Esophagus squamous epithelium (tissue), 5 donors: ENCODE measurements around the gene IL17RA. TPM values are rescaled to one million over a fixed set of nuclear protein-coding genes. Genes with fewer than 3 reads are reported as not detected.

Experiments
- DNase-seq: peaks from one replicate; lab custom pipeline; 2025; lab: John Stamatoyannopoulos, UW
- H3K27ac ChIP-seq, 4 donors: fragments of 200-600 bp; sonication (generic); one replicate each; pipeline ENCODE4 v1.5.1; 2016 to 2019; ENCODE audit warnings: mild to moderate bottlenecking in 1 of 4
- H3K27me3 ChIP-seq, 4 donors: fragments of 200-600 bp; sonication (generic); 1 replicate in 3 of 4; 2 replicates in 1 of 4; pipeline versions ENCODE4 v1.5.1 to v1.6.0; 2017 to 2021; ENCODE audit warnings: antibody characterized with exemption in 1 of 4
- H3K36me3 ChIP-seq, 3 donors: fragments of 200-600 bp; sonication (generic); one replicate each; pipeline ENCODE4 v1.5.1; 2016 to 2019
- H3K4me1 ChIP-seq, 3 donors: fragments of 200-600 bp; sonication (generic); one replicate each; pipeline ENCODE4 v1.5.1; 2017 to 2019
- H3K4me3 ChIP-seq, 4 donors: fragments of 200-600 bp; sonication (generic); 1 replicate in 3 of 4; 2 replicates in 1 of 4; pipeline ENCODE4 v1.5.1; 2016 to 2019; ENCODE audit warnings: mild to moderate bottlenecking in 2 of 4, moderate library complexity in 1 of 4
- H3K9me3 ChIP-seq, 3 donors: fragments of 200-600 bp; sonication (generic); one replicate each; pipeline ENCODE4 v1.5.1; 2016 to 2019
- CTCF ChIP-seq, 6 experiments: fragments of 450-650 bp in 4 of 6; fragments of 200-600 bp in 2 of 6; sonication (generic) in 2 of 6; IDR thresholded peaks; one replicate each; pipeline ENCODE4 v1.5.1; 2016 to 2019; ENCODE audit warnings: antibody characterized with exemption in 6 of 6, mild to moderate bottlenecking in 4 of 6, moderate library complexity in 4 of 6
- POLR2A ChIP-seq, 4 donors: fragments of 450-650 bp; IDR thresholded peaks; one replicate each; pipeline ENCODE4 v1.6.1; 2017; ENCODE audit warnings: antibody characterized with exemption in 4 of 4, mild to moderate bottlenecking in 4 of 4, moderate library complexity in 3 of 4
- WGBS, 2 donors: methylation state at CpG; one replicate each; pipeline ENCODE4 v1.1.5; 2018; 5-methylcytosine and 5-hydroxymethylcytosine counted together
- intact Hi-C: fragments of 100-400 bp; cut with DNase I; formaldehyde crosslinking; loops from one replicate; pipeline ENCODE4 v1.15.0; 2022
- total RNA-seq, 4 donors: library from RNA; depleted of rRNA; stranded (reverse); fragments of >200 nt; gene quantifications; one replicate each; pipeline ENCODE4 v1.1.0, GENCODE V29; 2016
- donor health status: DM: yes; HTN: yes; CAD: no.

Gene IL17RA
- total RNA-seq, 4 donors from 2014 or later, result 8.6 to 14.7 (median 9.1) TPM

GRCh38 chr22:17095538-17095937 is 10.7 kb downstream of the IL17RA start:
- intact Hi-C loops, result no loop called here
- H3K27ac ChIP-seq, result no peak overlapping the region
- H3K9me3 ChIP-seq, result no peaks in the 10 kb centered on the region
- TF ChIP-seq POLR2A (IDR thresholded peaks at IDR 0.05), result no peak
- TF ChIP-seq CTCF (IDR thresholded peaks at IDR 0.05), result no peak
- H3K4me1 ChIP-seq, result peaks cover 0 to 5% (median 0%) of the 10 kb centered on the region in 3 donors
- no peak overlapping the region for H3K4me3 ChIP-seq
- no peak for DNase-seq
- H3K27me3 ChIP-seq, result no peaks in the 10 kb centered on the region
- 87 to 93% methylated on average over 6 of the region's 6 CpGs for whole genome bisulfite sequencing, 2 donors
- peaks cover 4 to 38% (median 12%) of the 10 kb centered on the region in 3 donors for H3K36me3 ChIP-seq

GRCh38 chr22:17096071-17096470 is 11.3 kb downstream of the IL17RA start:
- H3K27me3 ChIP-seq, result no peaks in the 10 kb centered on the region
- no peaks in the 10 kb centered on the region for H3K9me3 ChIP-seq
- no peak overlapping the region for H3K27ac ChIP-seq
- intact Hi-C loops, result no loop called here
- H3K4me1 ChIP-seq, result peaks cover 0 to 5% (median 0%) of the 10 kb centered on the region in 3 donors
- DNase-seq, result no peak
- TF ChIP-seq POLR2A (IDR thresholded peaks at IDR 0.05) (no peak), CTCF (IDR thresholded peaks at IDR 0.05) (no peak)
- peaks cover 9 to 43% (median 15%) of the 10 kb centered on the region in 3 donors for H3K36me3 ChIP-seq
- 89 to 93% methylated on average over 3 of the region's 7 CpGs for WGBS, 2 donors
- H3K4me3 ChIP-seq, result no peak overlapping the region

GRCh38 chr22:17097062-17097461 is 12.3 kb downstream of the IL17RA start:
- Histone ChIP-seq H3K27me3 (no peaks in the 10 kb centered on the region), H3K27ac (no peak overlapping the region), H3K4me1 (peaks cover 0 to 8% (median 0%) of the 10 kb centered on the region in 3 donors), H3K9me3 (no peaks in the 10 kb centered on the region), H3K4me3 (no peak overlapping the region), H3K36me3 (peaks cover 15 to 53% (median 20%) of the 10 kb centered on the region in 3 donors)
- intact Hi-C loops, result no loop called here
- no peak for DNase-seq
- WGBS, 2 donors, result 67 to 70% methylated on average over 6 of the region's 6 CpGs
- no peak for TF ChIP-seq CTCF (IDR thresholded peaks at IDR 0.05)
- no peak for TF ChIP-seq POLR2A (IDR thresholded peaks at IDR 0.05)

GRCh38 chr22:17097701-17098100 is 12.9 kb downstream of the IL17RA start:
- Histone ChIP-seq H3K27ac (peak overlapping the region in 1 of 4 donors; percentile 32), H3K4me1 (peaks cover 0 to 10% (median 0%) of the 10 kb centered on the region in 3 donors), H3K9me3 (no peaks in the 10 kb centered on the region), H3K27me3 (no peaks in the 10 kb centered on the region), H3K4me3 (no peak overlapping the region), H3K36me3 (peaks cover 21 to 60% (median 22%) of the 10 kb centered on the region in 3 donors)
- intact Hi-C loops, result no loop called here
- WGBS, 2 donors, result 86 to 89% methylated on average over 3 to 6 of the region's 6 CpGs
- no peak for TF ChIP-seq CTCF (IDR thresholded peaks at IDR 0.05)
- no peak for TF ChIP-seq POLR2A (IDR thresholded peaks at IDR 0.05)
- DNase-seq, result no peak

GRCh38 chr22:17098379-17098819 is 13.6 kb downstream of the IL17RA start:
- Histone ChIP-seq H3K9me3 (no peaks in the 10 kb centered on the region), H3K27ac (no peak overlapping the region), H3K27me3 (no peaks in the 10 kb centered on the region), H3K4me1 (peaks cover 0 to 10% (median 0%) of the 10 kb centered on the region in 3 donors), H3K36me3 (peaks cover 24 to 67% (median 28%) of the 10 kb centered on the region in 3 donors), H3K4me3 (no peak overlapping the region)
- TF ChIP-seq POLR2A (IDR thresholded peaks at IDR 0.05), result no peak
- TF ChIP-seq CTCF (IDR thresholded peaks at IDR 0.05), result no peak
- WGBS, 2 donors, result 51 to 53% methylated on average over 7 of the region's 7 CpGs
- DNase-seq, result no peak
- intact Hi-C loops, result no loop called here
